Upper lobe of left lung (tissue), 4 donors: ENCODE data around the gene AJUBA.

Experiments
- CTCF ChIP-seq, 6 experiments: fragments of 450-650 bp in 4 of 6; fragments of 200-600 bp in 2 of 6; sonication (generic) in 2 of 6; IDR thresholded peaks; one replicate each; pipeline ENCODE4 v1.5.1; 2016 to 2019; ENCODE audit warnings: antibody characterized with exemption in 6 of 6
- POLR2AphosphoS5 ChIP-seq, 2 donors: sonication (generic); formaldehyde crosslinking; IDR thresholded peaks; one replicate each; pipeline ENCODE4 v1.5.1; 2017; ENCODE audit warnings: antibody characterized with exemption in 2 of 2

- TF ChIP-seq CTCF (IDR thresholded peaks at IDR 0.05): no peak
- TF ChIP-seq POLR2AphosphoS5 (IDR thresholded peaks at IDR 0.05): no peak
These were observed 9.5 kb upstream of the AJUBA start for GRCh38 chr14:22991852-22992251.
